Measurements from ENCODE around the gene CD38.

DNA sequence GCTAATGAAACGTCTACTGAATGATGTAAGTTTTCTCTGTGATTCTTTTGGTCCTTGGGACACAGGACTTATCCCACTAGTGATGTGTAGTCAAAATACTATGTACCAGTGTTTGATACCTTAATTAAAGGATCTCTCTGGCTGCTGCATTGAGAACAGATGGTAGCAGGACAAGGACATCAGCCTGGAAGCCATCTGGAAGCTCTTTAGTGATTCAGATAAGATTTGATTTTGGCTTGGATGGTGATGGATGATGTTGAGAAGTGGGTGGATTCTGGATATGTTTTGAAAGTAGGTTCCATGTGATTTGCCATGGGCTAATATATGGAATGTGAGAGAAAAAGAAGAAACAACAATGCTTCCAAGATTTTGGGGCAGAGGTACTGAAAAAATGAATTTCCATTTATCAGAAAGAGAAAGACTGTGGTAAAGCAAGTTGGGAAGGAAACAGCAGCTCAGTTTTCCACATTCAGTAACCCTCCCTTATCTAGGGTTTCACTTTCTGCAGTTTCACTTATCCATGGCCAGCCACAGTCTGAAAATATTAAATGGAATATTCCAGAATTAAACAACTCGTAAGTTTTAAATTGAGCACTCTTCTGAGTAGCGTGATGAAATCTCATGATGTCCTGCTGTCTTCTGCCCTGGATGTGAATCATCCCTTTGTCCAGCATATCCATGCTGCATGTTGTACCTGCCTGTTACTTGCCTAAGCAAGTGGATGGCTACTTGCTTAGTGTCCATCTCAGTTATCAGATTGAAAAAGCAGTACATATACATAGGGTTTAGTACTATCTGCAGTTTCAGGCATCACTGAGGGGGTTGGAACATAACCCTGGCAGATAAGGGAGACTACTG is 15.6 kb downstream of the CD38 start:
- TF ChIP-seq, protein P1, sequence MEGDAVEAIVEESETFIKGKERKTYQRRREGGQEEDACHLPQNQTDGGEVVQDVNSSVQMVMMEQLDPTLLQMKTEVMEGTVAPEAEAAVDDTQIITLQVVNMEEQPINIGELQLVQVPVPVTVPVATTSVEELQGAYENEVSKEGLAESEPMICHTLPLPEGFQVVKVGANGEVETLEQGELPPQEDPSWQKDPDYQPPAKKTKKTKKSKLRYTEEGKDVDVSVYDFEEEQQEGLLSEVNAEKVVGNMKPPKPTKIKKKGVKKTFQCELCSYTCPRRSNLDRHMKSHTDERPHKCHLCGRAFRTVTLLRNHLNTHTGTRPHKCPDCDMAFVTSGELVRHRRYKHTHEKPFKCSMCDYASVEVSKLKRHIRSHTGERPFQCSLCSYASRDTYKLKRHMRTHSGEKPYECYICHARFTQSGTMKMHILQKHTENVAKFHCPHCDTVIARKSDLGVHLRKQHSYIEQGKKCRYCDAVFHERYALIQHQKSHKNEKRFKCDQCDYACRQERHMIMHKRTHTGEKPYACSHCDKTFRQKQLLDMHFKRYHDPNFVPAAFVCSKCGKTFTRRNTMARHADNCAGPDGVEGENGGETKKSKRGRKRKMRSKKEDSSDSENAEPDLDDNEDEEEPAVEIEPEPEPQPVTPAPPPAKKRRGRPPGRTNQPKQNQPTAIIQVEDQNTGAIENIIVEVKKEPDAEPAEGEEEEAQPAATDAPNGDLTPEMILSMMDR (IDR thresholded peaks at IDR 0.05) = no peak
- TF ChIP-seq EP300 (IDR thresholded peaks at IDR 0.05; ENCODE audit: low read depth) (no peak), POLR2A (IDR thresholded peaks at IDR 0.05) (no peak), POLR2AphosphoS5 (IDR thresholded peaks at IDR 0.05) (no peak)

Measured in transverse colon (tissue), 4 donors.